WTC11 (cell line): ENCODE results near the gene GNAZ.

Experiments
- AFF4 ChIP-seq: sonication (generic); formaldehyde crosslinking; IDR thresholded peaks from 2 replicates; pipeline ENCODE4 v1.8.1; 2023; ENCODE audit warnings: mild to moderate bottlenecking, missing genetic modification reagents, borderline replicate concordance
- CTCF ChIP-seq: fragments of 200-600 bp; IDR thresholded peaks from 2 replicates; pipeline ENCODE4 v1.8.0; 2022; ENCODE audit warnings: antibody characterized with exemption
- FOXP1 ChIP-seq: sonication (generic); formaldehyde crosslinking; IDR thresholded peaks from 2 replicates; pipeline ENCODE4 v1.8.0; 2022; ENCODE audit warnings: missing genetic modification reagents, mild to moderate bottlenecking, moderate library complexity, borderline replicate concordance
- MAX ChIP-seq: sonication (generic); formaldehyde crosslinking; IDR thresholded peaks from 2 replicates; pipeline ENCODE4 v1.8.0; 2022; ENCODE audit warnings: mild to moderate bottlenecking, missing genetic modification reagents
- NFE2L1 ChIP-seq: sonication (generic); formaldehyde crosslinking; IDR thresholded peaks from 2 replicates; pipeline ENCODE4 v1.8.1; 2023; ENCODE audit warnings: missing genetic modification reagents
- USF2 ChIP-seq: sonication (generic); formaldehyde crosslinking; IDR thresholded peaks from 2 replicates; pipeline ENCODE4 v1.8.1; 2023; ENCODE audit warnings: mild to moderate bottlenecking, missing genetic modification reagents, moderate library complexity
- ZBTB43 ChIP-seq: sonication (generic); formaldehyde crosslinking; IDR thresholded peaks from 2 replicates; pipeline ENCODE4 v1.8.1; 2023; ENCODE audit warnings: mild to moderate bottlenecking, missing genetic modification reagents
- ZNF121 ChIP-seq: sonication (generic); formaldehyde crosslinking; IDR thresholded peaks from 2 replicates; pipeline ENCODE4 v1.8.0; 2023; ENCODE audit warnings: missing genetic modification reagents
- ZNF423 ChIP-seq: fragments of 250-450 bp; sonication (Bioruptor Pico); IDR thresholded peaks from 2 replicates; pipeline ENCODE4 v2.1.2; 2022; ENCODE audit warnings: mild to moderate bottlenecking, moderate library complexity

- no peak for TF ChIP-seq CTCF
- no peak for TF ChIP-seq NFE2L1 (CRISPR knock-in tag)
- TF ChIP-seq MAX (CRISPR knock-in tag): no peak
- TF ChIP-seq USF2 (CRISPR knock-in tag): no peak
- peak; percentile 6; the same call in 1 of the 2 replicates for TF ChIP-seq ZNF121 (CRISPR knock-in tag)
- no peak for TF ChIP-seq ZBTB43
- TF ChIP-seq ZNF423 (CRISPR knock-in tag): no peak
- no peak for TF ChIP-seq AFF4 (CRISPR knock-in tag)
- TF ChIP-seq FOXP1 (CRISPR knock-in tag): no peak
These were observed at the start of gene GNAZ for GRCh38 chr22:23070418-23071229.
